Measurements from ENCODE around the gene PHKG2. TPM values are rescaled to one million over a fixed set of nuclear protein-coding genes. Genes with fewer than 3 reads are reported as not detected.

PHKG2 gene
- total RNA-seq, 3 donors from 2014 or later, result 31.1 to 34.5 (median 31.9) TPM

DNA sequence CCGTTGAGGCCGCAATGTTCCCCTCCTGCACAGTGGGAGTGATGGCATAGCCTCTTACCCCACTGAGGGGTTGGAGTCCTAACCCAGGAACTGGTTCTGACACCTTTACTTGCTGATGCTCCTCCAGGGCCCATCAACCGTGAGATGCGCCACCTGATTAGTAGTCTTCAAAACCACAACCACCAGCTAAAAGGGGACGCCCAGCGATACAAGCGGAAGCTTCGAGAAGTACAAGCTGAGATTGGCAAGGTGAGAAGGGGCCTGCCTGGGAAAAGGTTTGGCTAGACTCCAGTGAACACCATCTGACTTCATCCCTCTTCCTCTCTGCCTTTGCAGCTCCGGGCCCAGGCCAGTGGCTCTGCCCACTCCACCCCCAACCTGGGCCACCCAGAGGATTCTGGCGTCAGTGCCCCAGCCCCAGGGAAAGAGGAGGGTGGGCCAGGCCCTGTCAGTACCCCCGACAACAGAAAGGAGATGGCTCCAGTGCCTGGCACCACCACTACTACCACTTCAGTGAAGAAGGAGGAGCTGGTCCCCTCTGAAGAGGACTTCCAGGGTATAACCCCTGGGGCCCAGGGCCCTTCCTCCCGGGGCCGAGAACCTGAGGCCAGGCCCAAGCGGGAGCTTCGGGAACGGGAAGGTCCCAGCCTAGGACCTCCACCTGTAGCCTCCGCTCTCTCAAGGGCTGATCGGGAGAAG lies 19.7 kb downstream of the PHKG2 start:
- H3K4me1 Mint-ChIP-seq (ENCODE audit: low read depth), result peaks cover 14% of the 10 kb centered on the region
- peaks cover 41% of the 10 kb centered on the region for H3K36me3 Mint-ChIP-seq (ENCODE audit: insufficient read depth)
- DNase-seq (no peak), ATAC-seq (no peak)
- no peaks in the 10 kb centered on the region for H3K27me3 Mint-ChIP-seq (ENCODE audit: low read depth)
- H3K4me3 Mint-ChIP-seq, result no peak overlapping the region
- H3K9me3 Mint-ChIP-seq, result no peaks in the 10 kb centered on the region

DNA sequence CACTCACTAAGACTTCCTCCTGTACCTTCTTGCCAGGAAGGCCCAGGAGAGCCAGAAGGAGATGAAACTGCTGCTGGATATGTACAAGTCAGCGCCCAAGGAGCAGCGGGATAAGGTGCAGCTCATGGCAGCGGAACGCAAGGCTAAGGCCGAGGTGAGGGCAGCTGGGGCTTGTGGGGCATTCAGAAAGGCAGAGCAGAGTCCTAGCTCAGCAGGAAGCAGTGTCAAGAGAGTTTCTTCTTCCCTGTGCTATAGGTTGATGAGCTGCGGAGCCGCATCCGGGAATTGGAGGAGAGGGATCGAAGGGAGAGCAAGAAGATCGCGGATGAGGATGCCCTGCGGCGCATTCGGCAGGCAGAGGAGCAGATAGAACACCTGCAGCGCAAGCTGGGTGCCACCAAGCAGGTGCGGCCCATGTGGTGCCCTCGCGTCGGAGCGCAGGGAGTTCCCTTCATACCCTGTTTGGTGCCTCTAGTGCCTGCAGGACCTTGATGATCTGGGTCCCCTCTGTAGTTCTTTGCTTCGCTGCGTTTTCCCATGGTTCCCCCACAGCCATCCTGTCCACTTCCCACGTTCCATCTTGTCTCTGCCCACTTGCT lies 20.5 kb downstream of the PHKG2 start:
- H3K36me3 Mint-ChIP-seq (ENCODE audit: insufficient read depth), result peaks cover 38% of the 10 kb centered on the region

DNA sequence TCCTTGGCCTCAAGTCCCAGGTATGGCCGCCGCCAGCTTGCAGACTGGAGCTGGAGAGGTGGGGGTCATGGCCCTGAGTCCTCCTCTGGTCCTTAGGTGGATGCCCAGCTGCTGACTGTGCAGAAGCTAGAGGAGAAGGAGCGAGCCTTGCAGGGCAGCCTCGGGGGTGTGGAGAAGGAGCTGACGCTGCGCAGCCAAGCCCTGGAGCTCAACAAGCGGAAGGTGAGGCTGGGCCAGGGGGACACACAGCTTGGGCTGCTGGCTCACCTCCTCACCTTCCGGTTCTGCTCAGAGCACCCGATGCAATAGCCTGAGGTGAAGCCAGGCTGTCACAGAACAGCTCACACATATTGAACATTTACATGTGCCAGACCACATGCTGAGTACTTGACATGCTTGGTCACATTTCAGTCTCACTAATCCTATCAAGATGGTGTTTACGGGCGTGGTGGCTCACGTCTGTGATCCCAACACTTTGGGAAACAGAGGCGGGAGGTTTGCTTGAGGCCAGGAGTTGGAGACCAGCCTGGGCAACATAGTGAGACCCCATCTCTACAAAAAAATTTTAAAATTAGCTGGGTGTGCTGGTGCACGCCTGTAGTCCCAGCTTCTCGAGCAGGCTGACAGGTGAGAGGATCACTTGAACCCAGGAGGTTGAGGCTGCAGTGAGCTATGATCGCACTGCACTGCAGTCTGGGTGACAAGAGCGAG lies 21.3 kb downstream of the PHKG2 start:
- no peaks in the 10 kb centered on the region for H3K27me3 Mint-ChIP-seq (ENCODE audit: low read depth)
- peaks cover 38% of the 10 kb centered on the region for H3K36me3 Mint-ChIP-seq (ENCODE audit: insufficient read depth)
- H3K4me1 Mint-ChIP-seq (ENCODE audit: low read depth), result peaks cover 8% of the 10 kb centered on the region

More for the DNA sequence above, 20.5 kb downstream of the PHKG2 start:
- Mint-ChIP-seq H3K4me1 (ENCODE audit: low read depth) (peaks cover 9% of the 10 kb centered on the region), H3K9me3 (no peaks in the 10 kb centered on the region), H3K27me3 (ENCODE audit: low read depth) (no peaks in the 10 kb centered on the region), H3K4me3 (no peak overlapping the region)
- no peak for DNase-seq
- no peak for ATAC-seq

DNA sequence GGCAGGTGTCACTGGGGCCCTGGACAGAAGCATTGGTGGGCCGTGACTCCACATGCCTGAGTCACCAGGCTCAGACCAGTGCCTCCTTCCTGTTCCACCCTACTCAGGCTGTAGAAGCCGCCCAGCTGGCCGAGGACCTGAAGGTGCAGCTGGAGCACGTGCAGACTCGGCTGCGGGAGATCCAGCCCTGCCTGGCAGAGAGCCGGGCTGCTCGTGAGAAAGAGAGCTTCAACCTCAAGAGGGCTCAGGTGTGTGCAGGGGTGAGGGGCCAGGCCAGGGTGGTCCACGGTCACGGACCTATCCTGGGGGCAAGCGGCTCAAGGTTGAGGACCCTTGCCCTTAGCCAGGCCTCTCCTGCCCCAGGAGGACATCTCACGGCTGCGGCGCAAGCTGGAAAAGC lies 23.5 kb downstream of the PHKG2 start:
- ATAC-seq (no peak), DNase-seq (no peak)
- Mint-ChIP-seq H3K4me3 (no peak overlapping the region), H3K9me3 (no peaks in the 10 kb centered on the region), H3K36me3 (ENCODE audit: insufficient read depth) (peaks cover 28% of the 10 kb centered on the region), H3K27me3 (ENCODE audit: low read depth) (no peaks in the 10 kb centered on the region), H3K4me1 (ENCODE audit: low read depth) (peaks cover 15% of the 10 kb centered on the region)

More for the DNA sequence above, 21.3 kb downstream of the PHKG2 start:
- Mint-ChIP-seq H3K9me3 (no peaks in the 10 kb centered on the region), H3K4me3 (no peak overlapping the region)
- DNase-seq (no peak), ATAC-seq (no peak)

DNA sequence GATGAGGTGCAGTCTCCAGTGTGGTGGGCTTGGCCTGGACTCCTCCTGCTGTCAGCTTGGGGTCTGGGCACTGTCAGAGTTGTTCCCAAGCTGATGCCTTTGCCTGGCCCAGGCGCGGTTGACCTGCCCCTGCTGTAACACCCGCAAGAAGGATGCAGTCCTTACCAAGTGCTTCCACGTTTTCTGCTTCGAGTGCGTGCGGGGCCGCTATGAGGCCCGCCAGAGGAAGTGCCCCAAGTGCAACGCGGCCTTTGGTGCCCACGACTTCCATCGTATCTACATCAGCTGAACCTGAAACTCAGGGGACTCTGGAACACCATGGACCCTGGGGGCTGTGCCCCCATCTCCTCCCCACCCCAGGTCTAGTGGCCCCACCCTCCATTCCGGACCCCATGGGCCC lies 25.6 kb downstream of the PHKG2 start:
- no peaks in the 10 kb centered on the region for H3K9me3 Mint-ChIP-seq
- ATAC-seq (no peak), DNase-seq (no peak)
- H3K4me1 Mint-ChIP-seq (ENCODE audit: low read depth), result peaks cover 19% of the 10 kb centered on the region
- H3K36me3 Mint-ChIP-seq (ENCODE audit: insufficient read depth), result peaks cover 19% of the 10 kb centered on the region
- peaks cover 7% of the 10 kb centered on the region for H3K27me3 Mint-ChIP-seq (ENCODE audit: low read depth)
- no peak overlapping the region for H3K4me3 Mint-ChIP-seq

DNA sequence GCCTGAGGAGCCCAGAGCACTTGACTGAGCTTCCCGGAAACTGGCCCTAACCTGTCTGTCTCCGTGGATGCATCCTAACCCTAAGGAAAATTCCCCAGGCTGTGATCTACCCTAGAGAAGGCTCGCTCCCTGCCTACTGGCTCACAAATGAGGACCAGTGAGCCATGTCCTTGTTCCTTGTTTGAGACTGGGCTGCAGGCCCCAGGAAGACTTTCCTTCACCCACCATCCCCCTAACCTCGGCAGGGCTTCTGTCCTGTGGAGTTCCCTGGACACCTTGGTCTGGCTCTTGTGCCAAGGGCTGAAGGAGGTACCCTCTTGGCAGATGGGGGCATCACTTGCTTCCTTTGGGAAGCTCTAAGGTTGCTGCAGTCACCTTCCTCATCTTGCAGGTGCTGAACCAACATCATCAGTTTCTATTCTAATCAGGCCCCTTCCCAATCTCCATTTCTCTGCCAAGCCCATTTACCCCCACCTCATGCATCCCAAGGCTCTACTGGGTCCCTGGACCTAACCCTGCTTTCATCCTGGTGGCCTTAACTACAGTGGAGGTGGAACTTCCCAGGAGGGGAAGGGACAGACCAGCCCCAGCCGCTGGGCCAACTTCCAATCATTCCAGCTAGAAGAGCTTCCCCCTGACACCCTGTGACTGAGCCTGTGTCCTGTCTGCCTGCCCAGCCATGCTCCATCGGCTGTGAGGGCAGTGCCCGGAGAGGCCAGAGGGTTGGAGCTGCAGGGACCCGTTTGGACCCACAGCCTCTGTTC lies 26.3 kb downstream of the PHKG2 start:
- H3K9me3 Mint-ChIP-seq, result no peaks in the 10 kb centered on the region
- ATAC-seq, result no peak
- H3K4me3 Mint-ChIP-seq, result peak overlapping the region; percentile 92
- H3K4me1 Mint-ChIP-seq (ENCODE audit: low read depth), result peaks cover 18% of the 10 kb centered on the region
- peaks cover 7% of the 10 kb centered on the region for H3K27me3 Mint-ChIP-seq (ENCODE audit: low read depth)
- DNase-seq, result no peak
- peaks cover 16% of the 10 kb centered on the region for H3K36me3 Mint-ChIP-seq (ENCODE audit: insufficient read depth)

DNA sequence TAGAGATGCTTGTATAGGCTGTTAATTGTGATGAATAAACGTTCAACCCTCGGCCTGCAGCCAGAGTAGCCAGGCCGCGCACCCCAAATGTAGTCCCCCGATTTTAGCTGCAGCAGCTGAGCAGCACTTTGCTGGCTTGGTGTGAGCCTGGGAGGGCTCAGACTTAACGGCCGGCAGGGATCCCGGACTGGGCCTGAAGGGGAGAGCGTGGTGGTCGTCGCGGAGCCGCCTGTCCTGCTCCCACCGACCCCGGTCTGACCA lies 26.8 kb downstream of the PHKG2 start:
- H3K4me3 Mint-ChIP-seq, result peak overlapping the region; percentile 92
- H3K36me3 Mint-ChIP-seq (ENCODE audit: insufficient read depth), result peaks cover 16% of the 10 kb centered on the region
- DNase-seq, result no peak
- no peak for ATAC-seq
- H3K4me1 Mint-ChIP-seq (ENCODE audit: low read depth), result peaks cover 18% of the 10 kb centered on the region
- no peaks in the 10 kb centered on the region for H3K9me3 Mint-ChIP-seq
- H3K27me3 Mint-ChIP-seq (ENCODE audit: low read depth), result peaks cover 7% of the 10 kb centered on the region

DNA sequence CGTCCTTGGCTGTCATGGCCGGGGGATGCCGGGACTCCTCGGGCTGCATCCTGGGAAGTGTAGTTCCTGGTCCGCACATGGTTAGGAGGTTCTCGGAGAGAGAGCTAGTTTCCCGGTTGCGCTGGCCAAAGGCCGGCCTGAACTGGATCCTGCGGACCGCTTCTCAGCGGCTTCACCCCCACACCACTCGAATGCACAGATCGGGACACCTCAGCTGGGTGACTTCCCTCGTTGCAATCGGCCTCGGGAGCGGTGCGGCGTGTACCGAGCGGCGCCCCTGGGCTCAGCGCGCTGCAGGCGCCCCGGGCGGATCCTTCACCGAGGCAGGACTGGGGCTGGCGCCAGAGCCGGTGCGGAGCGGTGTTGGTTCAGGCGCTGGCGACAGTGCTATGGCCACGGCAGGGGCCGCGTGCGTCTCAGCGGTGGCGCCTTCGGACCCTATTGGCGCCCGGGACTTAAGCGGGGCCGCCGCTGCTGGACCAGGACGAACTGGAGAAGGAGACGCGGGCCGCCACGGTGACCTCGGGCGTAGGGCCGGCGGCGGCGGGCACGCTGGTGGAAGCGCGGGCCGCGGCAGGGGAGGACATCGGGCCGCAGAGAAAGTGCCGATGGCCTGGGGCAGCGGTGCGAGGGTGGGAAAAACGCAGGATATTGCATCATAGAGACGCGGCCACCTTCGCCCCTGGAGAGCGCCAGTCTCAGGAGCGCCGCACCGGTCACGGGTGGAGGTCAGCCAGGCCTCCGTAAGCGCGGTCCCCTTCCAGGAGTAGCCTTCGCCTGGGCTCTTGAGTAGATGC lies 27.4 kb downstream of the PHKG2 start:
- peaks cover 18% of the 10 kb centered on the region for H3K4me1 Mint-ChIP-seq (ENCODE audit: low read depth)
- peak overlapping the region; percentile 92 for H3K4me3 Mint-ChIP-seq
- ATAC-seq (peak; percentile 89 to 91), DNase-seq (peak; percentile 41)
- H3K27me3 Mint-ChIP-seq (ENCODE audit: low read depth), result peaks cover 7% of the 10 kb centered on the region
- no peaks in the 10 kb centered on the region for H3K9me3 Mint-ChIP-seq
- H3K36me3 Mint-ChIP-seq (ENCODE audit: insufficient read depth), result peaks cover 16% of the 10 kb centered on the region

DNA sequence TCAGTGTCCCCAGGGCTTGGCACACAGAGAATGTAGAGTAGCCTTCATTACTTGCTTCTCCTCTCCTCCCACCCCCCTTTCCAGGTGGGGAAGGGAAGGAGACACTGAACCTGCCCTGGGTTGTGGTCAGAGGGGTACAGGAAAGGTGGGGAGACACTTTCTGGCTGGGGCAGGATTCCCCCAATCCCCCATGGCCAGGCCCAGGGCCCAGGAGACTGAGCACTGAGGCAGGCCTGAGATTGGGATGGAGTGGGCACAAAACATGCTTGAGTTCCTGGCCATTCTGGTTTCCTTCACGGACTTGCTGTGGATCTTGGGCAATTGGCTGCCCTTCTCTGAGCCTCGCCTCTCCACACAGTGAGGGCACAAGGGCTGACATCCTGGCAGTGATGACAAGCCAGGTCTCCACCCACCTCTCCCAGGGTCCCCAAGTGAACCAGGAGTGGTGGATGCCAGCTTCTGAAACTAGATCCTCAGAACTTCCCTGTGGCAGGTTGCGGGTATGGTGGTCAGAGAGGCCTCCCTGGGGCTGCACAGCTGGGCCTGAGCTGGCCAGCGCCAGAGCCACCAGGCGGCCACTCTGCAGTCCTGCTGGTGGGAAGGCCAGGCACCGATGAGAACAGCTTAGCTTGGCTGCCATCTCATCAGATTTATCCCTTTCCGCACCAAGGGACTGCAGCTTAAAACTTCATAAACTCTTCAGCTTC lies 29.5 kb downstream of the PHKG2 start:
- Mint-ChIP-seq H3K36me3 (ENCODE audit: insufficient read depth) (peaks cover 8% of the 10 kb centered on the region), H3K4me1 (ENCODE audit: low read depth) (peaks cover 18% of the 10 kb centered on the region), H3K4me3 (peak overlapping the region; percentile 92), H3K27me3 (ENCODE audit: low read depth) (peaks cover 7% of the 10 kb centered on the region), H3K9me3 (no peaks in the 10 kb centered on the region)
- DNase-seq (no peak), ATAC-seq (no peak)

DNA sequence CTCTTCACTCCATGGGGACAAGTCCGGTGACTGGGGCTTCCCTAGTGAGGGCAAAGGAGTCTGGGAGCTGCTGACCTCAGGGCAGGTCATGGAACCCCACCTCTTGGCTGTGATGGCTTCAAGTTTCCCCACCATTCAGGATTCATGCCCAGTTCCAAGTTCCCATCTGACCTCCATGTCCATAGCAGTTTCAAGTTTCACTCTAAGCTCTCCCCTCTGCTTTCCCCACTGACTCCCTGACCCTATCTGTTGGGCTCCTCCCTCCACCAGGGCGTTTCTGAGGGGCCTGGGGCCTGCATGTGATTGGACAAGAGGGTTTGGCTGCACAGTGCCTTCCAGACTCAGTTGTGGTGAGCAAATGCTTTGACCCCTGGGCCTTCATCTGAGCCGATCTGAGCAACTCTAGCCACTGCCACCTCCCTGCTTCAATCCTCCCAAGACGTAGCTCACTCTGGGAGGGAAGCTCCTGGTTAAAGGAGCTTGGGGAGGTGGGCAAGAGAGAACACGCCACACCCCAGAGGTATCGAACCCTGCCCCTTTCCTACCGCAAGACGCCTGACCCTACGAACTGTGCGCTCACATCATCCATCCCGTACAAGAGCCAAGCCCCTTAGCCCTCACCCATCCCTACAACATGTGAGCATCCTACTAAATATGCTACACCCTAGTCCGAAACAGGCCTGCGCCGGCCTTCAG lies 30.5 kb downstream of the PHKG2 start:
- Mint-ChIP-seq H3K4me1 (ENCODE audit: low read depth) (peaks cover 14% of the 10 kb centered on the region), H3K4me3 (no peak overlapping the region), H3K36me3 (ENCODE audit: insufficient read depth) (peaks cover 4% of the 10 kb centered on the region), H3K9me3 (no peaks in the 10 kb centered on the region), H3K27me3 (ENCODE audit: low read depth) (peaks cover 7% of the 10 kb centered on the region)
- DNase-seq, result no peak
- no peak for ATAC-seq

DNA sequence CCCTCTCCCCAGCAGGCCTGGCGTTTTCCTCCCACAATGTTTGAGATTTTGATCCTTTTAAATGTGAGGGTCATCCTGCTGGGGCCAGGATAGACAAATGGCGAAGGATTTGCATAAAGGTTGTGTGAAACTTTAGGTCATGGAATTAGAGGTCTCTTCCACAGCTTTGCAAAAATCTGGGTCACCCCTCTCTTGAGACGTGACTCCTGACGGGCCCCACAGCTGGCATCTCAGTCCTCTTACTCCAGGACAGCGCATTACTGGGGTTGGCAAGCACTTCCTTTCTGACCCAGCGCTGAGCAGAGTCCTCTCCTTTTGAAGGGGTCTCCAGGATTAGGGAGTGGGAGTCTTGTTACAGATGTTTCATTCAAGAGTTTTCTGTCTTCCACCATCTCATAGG lies 31.4 kb downstream of the PHKG2 start:
- H3K27me3 Mint-ChIP-seq (ENCODE audit: low read depth), result peaks cover 7% of the 10 kb centered on the region
- ATAC-seq (no peak), DNase-seq (no peak)
- H3K4me3 Mint-ChIP-seq, result no peak overlapping the region
- peaks cover 14% of the 10 kb centered on the region for H3K4me1 Mint-ChIP-seq (ENCODE audit: low read depth)
- H3K9me3 Mint-ChIP-seq, result no peaks in the 10 kb centered on the region
- peaks cover 1% of the 10 kb centered on the region for H3K36me3 Mint-ChIP-seq (ENCODE audit: insufficient read depth)

DNA sequence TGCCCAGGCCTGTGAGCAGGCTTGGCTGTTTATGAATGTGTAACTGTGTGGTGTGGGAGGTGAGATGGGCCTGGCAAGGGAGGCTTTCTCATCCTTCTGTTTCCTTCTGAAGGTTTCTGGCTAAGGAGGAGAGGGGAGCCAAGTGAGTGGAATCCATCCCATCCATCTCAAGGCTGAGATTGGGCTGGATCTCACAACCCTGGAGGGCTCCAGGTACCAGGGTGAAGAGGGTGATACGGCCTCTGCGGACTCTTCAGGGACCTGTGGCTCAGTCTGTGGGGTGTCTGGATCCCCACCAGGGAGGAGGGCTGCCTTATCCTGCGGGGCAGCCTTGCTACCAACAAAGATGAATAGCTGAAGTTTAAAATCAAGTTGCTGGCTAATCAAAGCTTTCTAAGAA lies 31.8 kb downstream of the PHKG2 start:
- Mint-ChIP-seq H3K9me3 (no peaks in the 10 kb centered on the region), H3K36me3 (ENCODE audit: insufficient read depth) (no peaks in the 10 kb centered on the region), H3K4me3 (no peak overlapping the region), H3K4me1 (ENCODE audit: low read depth) (peaks cover 9% of the 10 kb centered on the region), H3K27me3 (ENCODE audit: low read depth) (peaks cover 9% of the 10 kb centered on the region)
- no peak for DNase-seq
- no peak for ATAC-seq

DNA sequence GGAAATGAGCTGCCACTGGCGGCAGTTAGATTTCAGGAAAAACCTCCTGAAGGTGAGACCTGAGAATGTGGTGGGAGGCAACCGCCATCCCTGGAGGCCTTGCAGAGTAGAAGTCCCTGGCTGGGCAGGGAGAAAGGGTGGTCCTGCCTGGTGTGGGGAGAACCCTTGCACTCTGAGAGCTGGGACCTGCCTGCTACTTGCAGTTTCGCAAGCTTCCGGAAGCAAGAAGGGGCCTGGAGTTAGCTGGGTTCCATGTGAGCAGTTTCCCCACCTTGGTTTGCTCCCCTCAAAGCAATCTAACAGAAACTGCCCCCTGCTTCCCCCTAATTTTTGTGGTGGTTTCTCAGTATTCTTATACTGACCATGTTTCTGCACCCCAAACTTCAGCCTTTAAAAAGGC lies 32.3 kb downstream of the PHKG2 start:
- peaks cover 6% of the 10 kb centered on the region for H3K4me1 Mint-ChIP-seq (ENCODE audit: low read depth)
- H3K27me3 Mint-ChIP-seq (ENCODE audit: low read depth), result peaks cover 10% of the 10 kb centered on the region
- no peak overlapping the region for H3K4me3 Mint-ChIP-seq
- H3K9me3 Mint-ChIP-seq, result no peaks in the 10 kb centered on the region
- no peaks in the 10 kb centered on the region for H3K36me3 Mint-ChIP-seq (ENCODE audit: insufficient read depth)
- DNase-seq (no peak), ATAC-seq (no peak)

All from activated T-cell treated with anti-CD3 and anti-CD28 coated beads, Interleukin-2, amount 50 U/mL, for 4 hours (primary cell).